Measurements from ENCODE around the gene WRAP73.

DNA sequence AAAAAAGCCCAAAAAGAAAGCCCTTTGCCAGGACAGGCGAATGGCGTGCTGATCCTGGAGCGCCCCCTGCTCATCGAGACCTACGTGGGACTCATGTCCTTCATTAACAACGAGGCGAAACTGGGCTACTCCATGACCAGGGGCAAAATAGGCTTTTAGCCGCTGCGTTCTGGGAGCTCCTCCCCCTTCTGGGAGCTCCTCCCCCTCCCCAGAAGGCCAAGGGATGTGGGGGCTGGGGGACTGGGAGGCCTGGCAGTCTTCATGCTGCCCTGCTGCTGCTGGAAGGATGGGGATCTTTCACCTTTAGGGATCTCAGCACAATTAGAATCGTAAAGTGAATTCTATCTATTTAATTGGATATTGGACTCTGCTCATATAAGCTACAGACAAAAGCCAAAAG is 21.5 kb downstream of the WRAP73 start:
- TF ChIP-seq FUS (optimal IDR thresholded peaks at IDR 0.05; ENCODE audit: low read depth, low read length): no peak
- TF ChIP-seq ZNF324 (CRISPR knock-in tag; IDR thresholded peaks at IDR 0.05): no peak
- TF ChIP-seq, protein P1, sequence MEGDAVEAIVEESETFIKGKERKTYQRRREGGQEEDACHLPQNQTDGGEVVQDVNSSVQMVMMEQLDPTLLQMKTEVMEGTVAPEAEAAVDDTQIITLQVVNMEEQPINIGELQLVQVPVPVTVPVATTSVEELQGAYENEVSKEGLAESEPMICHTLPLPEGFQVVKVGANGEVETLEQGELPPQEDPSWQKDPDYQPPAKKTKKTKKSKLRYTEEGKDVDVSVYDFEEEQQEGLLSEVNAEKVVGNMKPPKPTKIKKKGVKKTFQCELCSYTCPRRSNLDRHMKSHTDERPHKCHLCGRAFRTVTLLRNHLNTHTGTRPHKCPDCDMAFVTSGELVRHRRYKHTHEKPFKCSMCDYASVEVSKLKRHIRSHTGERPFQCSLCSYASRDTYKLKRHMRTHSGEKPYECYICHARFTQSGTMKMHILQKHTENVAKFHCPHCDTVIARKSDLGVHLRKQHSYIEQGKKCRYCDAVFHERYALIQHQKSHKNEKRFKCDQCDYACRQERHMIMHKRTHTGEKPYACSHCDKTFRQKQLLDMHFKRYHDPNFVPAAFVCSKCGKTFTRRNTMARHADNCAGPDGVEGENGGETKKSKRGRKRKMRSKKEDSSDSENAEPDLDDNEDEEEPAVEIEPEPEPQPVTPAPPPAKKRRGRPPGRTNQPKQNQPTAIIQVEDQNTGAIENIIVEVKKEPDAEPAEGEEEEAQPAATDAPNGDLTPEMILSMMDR (IDR thresholded peaks at IDR 0.05 in 2 of 3, conservative IDR thresholded peaks at IDR 0.05 in 1 of 3; ENCODE audit: insufficient read depth in 2 of 3, low read depth in 1 of 3, low read length in 3 of 3): no peak
- no peak for TF ChIP-seq SOX6 (IDR thresholded peaks at IDR 0.05)
- TF ChIP-seq ELF1 (tag; IDR thresholded peaks at IDR 0.05): no peak
- no peak for TF ChIP-seq ATF7 (IDR thresholded peaks at IDR 0.05)
- TF ChIP-seq, protein P2, sequence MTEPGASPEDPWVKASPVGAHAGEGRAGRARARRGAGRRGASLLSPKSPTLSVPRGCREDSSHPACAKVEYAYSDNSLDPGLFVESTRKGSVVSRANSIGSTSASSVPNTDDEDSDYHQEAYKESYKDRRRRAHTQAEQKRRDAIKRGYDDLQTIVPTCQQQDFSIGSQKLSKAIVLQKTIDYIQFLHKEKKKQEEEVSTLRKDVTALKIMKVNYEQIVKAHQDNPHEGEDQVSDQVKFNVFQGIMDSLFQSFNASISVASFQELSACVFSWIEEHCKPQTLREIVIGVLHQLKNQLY (CRISPR knock-in tag; conservative IDR thresholded peaks at IDR 0.05): no peak
- no peak for TF ChIP-seq SP2 (IDR thresholded peaks at IDR 0.05; ENCODE audit: extremely low read depth, low read depth, low read length, poor library complexity, severe bottlenecking)
- TF ChIP-seq GABPA (tag; conservative IDR thresholded peaks at IDR 0.05; ENCODE audit: low read depth): no peak
